Ishikawa (cell line): Measurements from ENCODE around the gene MINK1.

Experiments
- CEBPB ChIP-seq: IDR thresholded peaks from 2 replicates; pipeline ENCODE4 v1.6.1; 2012
- CREB1 ChIP-seq: IDR thresholded peaks from 2 replicates; pipeline ENCODE4 v1.6.1; 2012; ENCODE audit warnings: low read depth
- EGR1 ChIP-seq: IDR thresholded peaks from 2 replicates; pipeline ENCODE4 v1.6.1; 2012
- EP300 ChIP-seq: IDR thresholded peaks from 2 replicates; pipeline ENCODE4 v1.6.1; 2012; ENCODE audit warnings: borderline replicate concordance
- FOXM1 ChIP-seq: IDR thresholded peaks from 2 replicates; pipeline ENCODE4 v1.6.1; 2012; ENCODE audit warnings: low read depth, borderline replicate concordance
- MAX ChIP-seq: IDR thresholded peaks from 2 replicates; pipeline ENCODE4 v1.6.1; 2012
- NFIC ChIP-seq: IDR thresholded peaks from 2 replicates; pipeline ENCODE4 v1.6.1; 2012
- RAD21 ChIP-seq: IDR thresholded peaks from 2 replicates; pipeline ENCODE4 v1.6.1; 2012; ENCODE audit warnings: low read depth
- TAF1 ChIP-seq: IDR thresholded peaks from 2 replicates; pipeline ENCODE4 v1.6.1; 2012; ENCODE audit warnings: low read depth, mild to moderate bottlenecking
- TCF12 ChIP-seq: IDR thresholded peaks from 2 replicates; pipeline ENCODE4 v1.6.1; 2012; ENCODE audit warnings: low read depth
- TEAD4 ChIP-seq: IDR thresholded peaks from 2 replicates; pipeline ENCODE4 v1.6.1; 2012
- USF1 ChIP-seq: IDR thresholded peaks from 2 replicates; pipeline ENCODE4 v1.6.1; 2012
- YY1 ChIP-seq: IDR thresholded peaks from 2 replicates; pipeline ENCODE4 v1.6.1; 2012; ENCODE audit warnings: low read depth
- ZBTB7A ChIP-seq: IDR thresholded peaks from 2 replicates; pipeline ENCODE4 v1.6.1; 2012; ENCODE audit warnings: low read depth
- TF ChIP-seq, protein P1 (sequence below): IDR thresholded peaks from 2 replicates; pipeline ENCODE4 v1.6.1; 2012; ENCODE audit warnings: low read depth, mild to moderate bottlenecking

MINK1 gene

DNA sequence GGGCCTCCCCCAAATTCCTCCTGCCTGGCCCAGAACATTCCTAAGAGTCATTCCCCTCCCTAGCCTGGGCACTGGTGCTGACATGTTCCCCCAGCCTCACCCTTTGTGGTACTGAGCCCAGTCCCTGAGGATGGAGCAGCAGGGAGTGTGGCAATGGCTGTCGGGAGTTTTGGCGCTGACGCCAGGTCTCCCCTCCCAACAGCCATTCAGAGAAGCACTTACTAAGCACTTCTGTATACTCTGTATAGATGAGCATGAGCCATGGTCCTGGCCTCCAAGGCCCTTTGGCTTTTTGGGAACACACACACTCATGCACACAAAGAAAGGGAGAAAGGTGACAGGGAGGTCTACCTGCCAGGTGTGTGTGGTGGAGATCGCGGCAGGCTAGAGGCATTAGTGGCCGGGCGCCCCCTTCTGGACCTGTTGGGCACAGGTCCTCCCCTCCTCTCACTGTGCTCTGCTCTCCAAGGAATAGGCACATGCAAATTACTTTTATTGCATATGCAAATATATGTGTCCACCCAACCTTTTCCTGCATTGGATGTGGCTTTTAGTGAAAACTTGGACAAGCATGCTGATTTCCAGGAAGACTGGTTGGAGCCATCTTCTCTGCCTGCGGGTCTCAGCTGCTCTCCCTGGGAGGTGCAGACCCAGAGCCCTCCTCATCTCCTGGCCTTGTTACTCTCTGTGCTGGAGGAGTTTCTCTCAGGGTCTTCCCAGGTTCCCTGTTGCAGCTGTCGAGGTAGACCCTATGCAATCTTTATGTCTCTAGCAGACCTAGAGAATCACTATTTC is 48.8 kb downstream of the MINK1 start:
- TF ChIP-seq TCF12 (no peak), RAD21 (peak; percentile 79)

DNA sequence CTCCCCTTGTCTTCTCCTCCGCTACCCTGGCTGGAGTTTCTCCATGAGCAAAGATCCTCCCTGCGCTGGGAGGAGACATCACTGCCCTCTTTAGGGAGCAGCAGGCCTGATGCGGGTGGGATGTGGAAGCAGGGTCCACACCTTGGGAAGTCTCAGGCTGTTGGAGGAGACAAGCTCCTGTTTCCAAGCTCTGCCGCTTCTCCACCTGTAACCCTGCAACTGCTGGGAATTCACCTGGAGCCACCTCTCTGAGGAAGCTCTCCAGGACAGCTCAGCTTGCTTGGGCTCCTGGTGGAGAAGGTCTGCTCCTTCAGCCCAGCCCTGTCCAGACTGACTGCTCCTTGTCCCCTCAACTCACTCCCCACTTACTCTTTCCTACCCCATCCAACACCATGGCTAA is 51.3 kb downstream of the MINK1 start:
- TF ChIP-seq, protein P1, sequence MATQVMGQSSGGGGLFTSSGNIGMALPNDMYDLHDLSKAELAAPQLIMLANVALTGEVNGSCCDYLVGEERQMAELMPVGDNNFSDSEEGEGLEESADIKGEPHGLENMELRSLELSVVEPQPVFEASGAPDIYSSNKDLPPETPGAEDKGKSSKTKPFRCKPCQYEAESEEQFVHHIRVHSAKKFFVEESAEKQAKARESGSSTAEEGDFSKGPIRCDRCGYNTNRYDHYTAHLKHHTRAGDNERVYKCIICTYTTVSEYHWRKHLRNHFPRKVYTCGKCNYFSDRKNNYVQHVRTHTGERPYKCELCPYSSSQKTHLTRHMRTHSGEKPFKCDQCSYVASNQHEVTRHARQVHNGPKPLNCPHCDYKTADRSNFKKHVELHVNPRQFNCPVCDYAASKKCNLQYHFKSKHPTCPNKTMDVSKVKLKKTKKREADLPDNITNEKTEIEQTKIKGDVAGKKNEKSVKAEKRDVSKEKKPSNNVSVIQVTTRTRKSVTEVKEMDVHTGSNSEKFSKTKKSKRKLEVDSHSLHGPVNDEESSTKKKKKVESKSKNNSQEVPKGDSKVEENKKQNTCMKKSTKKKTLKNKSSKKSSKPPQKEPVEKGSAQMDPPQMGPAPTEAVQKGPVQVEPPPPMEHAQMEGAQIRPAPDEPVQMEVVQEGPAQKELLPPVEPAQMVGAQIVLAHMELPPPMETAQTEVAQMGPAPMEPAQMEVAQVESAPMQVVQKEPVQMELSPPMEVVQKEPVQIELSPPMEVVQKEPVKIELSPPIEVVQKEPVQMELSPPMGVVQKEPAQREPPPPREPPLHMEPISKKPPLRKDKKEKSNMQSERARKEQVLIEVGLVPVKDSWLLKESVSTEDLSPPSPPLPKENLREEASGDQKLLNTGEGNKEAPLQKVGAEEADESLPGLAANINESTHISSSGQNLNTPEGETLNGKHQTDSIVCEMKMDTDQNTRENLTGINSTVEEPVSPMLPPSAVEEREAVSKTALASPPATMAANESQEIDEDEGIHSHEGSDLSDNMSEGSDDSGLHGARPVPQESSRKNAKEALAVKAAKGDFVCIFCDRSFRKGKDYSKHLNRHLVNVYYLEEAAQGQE: no peak
- TF ChIP-seq NFIC: no peak
- TF ChIP-seq ZBTB7A: no peak
- no peak for TF ChIP-seq TCF12
- TF ChIP-seq CREB1: no peak
- TF ChIP-seq FOXM1: no peak
- no peak for TF ChIP-seq CEBPB

GRCh38 chr17:4886830-4887229 is 53.7 kb downstream of the MINK1 start:
- no peak for TF ChIP-seq CEBPB
- no peak for TF ChIP-seq TEAD4
- TF ChIP-seq TCF12: no peak
- TF ChIP-seq RAD21: no peak
- no peak for TF ChIP-seq NFIC
- TF ChIP-seq USF1: no peak
- TF ChIP-seq EP300: no peak
- TF ChIP-seq ZBTB7A: no peak
- TF ChIP-seq TAF1: no peak
- TF ChIP-seq, protein P1: no peak
- TF ChIP-seq MAX: no peak
- TF ChIP-seq EGR1: no peak
- no peak for TF ChIP-seq YY1
- TF ChIP-seq CREB1: no peak
- no peak for TF ChIP-seq FOXM1

DNA sequence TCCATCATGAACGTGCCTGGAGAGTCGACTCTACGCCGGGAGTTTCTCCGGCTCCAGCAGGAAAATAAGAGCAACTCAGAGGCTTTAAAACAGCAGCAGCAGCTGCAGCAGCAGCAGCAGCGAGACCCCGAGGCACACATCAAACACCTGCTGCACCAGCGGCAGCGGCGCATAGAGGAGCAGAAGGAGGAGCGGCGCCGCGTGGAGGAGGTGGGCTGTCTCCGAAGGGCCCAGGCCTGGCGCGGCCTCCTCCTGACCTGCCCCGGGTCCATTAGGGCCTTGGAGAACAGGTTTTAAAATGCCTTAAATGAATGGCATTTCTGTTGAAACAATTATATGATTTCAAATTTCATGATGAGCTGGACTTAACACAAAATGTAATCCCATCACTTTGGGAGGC is 54.4 kb downstream of the MINK1 start:
- TF ChIP-seq NFIC: no peak
- no peak for TF ChIP-seq YY1
- TF ChIP-seq EGR1: no peak
- no peak for TF ChIP-seq MAX
- TF ChIP-seq, protein P1: no peak
- TF ChIP-seq CEBPB: no peak
- no peak for TF ChIP-seq CREB1
- TF ChIP-seq TAF1: no peak
- no peak for TF ChIP-seq RAD21
- no peak for TF ChIP-seq USF1
- TF ChIP-seq FOXM1: no peak
- no peak for TF ChIP-seq ZBTB7A
- TF ChIP-seq TEAD4: no peak
